Measurements from ENCODE around the gene FSTL5.

FSTL5 gene

GRCh38 chr4:162102713-162103112, 61.1 kb downstream of the FSTL5 start:
- no peak for DNase-seq

- DNase-seq, result no peak
Measured at GRCh38 chr4:162101337-162101736, 62.5 kb downstream of the FSTL5 start.

- no peak for DNase-seq
Measured at GRCh38 chr4:162075726-162076125, 88.1 kb downstream of the FSTL5 start.

- no peak for DNase-seq
Measured at GRCh38 chr4:162061214-162061613, 102.6 kb downstream of the FSTL5 start.

DNA sequence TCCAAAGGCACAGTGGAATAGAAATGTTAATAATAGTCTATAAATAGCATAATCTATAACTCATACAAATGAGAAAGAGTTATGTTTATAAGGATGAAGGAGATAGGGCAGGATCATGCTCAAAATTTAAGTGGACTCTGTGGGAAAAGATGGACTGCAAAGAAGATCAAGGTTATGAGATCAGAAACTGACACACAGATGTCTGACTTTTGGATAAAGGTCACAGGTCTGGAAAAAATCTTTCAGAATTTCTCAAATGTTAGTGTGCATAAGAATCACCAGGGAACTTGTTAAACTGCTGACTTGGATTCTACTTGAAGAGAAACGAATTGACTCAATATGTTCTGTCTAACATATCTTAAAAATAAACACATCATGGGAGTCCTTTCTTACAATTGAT, 104.1 kb downstream of the FSTL5 start:
- DNase-seq, result no peak

DNA sequence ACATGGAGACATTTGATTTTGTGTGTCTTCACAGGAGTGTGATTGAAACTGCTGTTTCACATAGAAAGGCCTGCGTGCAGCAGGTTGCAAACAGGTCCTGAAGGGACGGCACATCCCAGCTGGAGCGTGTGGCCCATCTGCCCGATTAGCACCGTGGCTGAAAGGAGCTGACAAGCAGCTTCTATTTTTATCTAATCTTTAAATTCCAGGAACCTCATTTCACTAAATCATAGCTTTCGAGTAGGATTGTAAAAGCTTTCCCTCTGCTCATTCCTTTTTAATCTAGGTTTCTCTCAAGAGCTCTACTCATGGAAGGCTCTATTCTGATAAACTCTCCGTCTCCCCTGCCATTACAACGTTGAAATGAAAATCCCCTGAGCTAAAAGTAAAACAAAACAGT, 106.8 kb downstream of the FSTL5 start:
- DNase-seq, result no peak

DNA sequence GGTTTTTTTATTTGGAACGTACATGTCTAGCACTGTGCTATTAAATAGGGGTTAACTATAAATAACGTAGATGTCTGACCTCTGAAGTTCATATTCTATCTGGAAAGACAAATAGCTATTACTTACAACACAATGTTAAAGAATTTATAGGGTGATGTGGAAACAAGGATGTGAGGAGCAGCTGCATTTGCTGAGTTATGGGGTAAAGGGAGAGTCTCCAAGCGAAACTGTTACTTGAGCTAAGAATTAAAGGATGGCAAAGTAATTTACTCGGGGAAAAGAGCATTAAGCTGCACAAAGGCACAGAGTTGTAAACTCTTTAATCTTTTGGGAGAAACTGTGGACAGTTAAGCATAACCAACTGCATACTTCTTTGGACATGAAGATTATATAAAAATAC, 117.7 kb downstream of the FSTL5 start:
- DNase-seq, result no peak

DNA sequence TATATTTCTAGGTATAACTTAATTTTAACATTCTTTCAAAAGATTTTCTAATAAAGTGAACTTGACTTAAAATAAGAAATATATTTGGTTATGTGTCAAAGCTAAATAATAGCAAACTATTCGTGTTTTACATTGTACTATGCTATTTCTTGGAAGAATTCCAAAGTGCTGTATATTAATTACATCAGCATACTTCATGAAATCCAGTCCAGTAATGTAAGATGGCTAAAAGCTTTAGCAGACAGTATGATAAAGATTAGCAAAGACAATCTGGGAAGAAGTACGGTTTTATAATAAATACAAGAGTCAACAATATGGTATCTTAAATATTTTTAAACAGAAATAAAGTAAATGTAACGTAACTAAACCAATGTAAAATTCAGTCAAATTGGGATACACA, 125.7 kb downstream of the FSTL5 start:
- no peak for DNase-seq

DNA sequence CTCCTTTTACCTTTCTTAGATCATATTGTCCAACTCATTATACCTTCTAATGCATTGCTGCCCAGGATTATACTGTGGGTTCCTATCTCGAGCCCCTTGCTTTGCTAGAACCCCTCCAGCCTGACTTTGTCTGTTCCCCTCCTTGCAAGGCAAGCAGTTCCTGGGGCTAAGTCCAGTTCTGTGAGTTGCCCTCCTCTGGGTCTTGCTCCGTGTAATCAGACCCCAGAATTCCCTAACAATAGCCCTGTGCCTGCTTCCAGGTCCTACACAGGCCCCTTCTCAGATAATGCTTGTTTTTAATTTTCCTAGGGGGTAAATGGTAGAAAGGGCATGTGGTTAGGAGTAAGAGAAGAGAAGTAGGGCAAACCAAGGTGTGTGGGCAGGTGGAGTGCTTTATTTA, 145.9 kb downstream of the FSTL5 start:
- no peak for DNase-seq

DNA sequence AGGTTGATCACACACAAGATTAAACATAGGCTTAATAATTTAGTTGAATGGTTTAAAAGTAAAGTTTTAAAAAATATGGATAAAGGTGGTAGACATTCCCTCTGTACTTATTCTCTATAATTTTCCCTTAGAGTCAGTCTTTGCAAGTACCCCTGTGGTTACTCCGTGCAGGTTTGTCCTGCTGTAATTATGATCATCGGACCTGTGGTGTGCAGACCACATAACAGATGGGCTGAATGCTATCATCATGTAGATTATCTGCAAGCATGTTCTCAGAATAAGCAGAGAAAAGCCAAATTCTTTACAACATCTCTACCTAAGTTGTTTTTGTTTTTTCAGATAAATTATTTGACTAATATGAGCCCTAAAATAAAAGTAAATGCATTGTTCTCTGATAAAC, 146.8 kb downstream of the FSTL5 start:
- no peak for DNase-seq

- no peak for DNase-seq
Measured at GRCh38 chr4:162016219-162016618, 147.6 kb downstream of the FSTL5 start.

GRCh38 chr4:162015090-162015489, 148.7 kb downstream of the FSTL5 start:
- DNase-seq, result no peak

DNA sequence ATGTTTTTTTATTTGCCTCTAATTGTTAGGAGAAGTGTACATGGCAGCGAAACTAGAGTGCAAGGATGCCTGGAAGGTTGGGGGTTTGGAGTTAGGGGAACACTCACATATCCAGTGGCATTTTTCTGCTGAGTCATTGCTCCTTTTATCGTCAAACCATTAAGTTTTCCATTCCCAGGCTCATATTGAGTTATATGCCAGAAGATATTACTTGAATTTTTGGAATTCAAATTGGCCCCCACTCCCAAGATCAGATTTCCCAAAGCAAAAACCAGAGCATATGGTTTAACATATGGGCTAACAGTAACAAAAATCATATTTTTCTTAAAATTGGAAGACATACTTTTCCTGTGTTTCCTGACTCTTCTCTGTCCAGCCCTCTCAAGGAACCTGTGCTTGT, 152.7 kb downstream of the FSTL5 start:
- no peak for DNase-seq

- no peak for DNase-seq
Measured at GRCh38 chr4:162010362-162010761, 153.4 kb downstream of the FSTL5 start.

DNA sequence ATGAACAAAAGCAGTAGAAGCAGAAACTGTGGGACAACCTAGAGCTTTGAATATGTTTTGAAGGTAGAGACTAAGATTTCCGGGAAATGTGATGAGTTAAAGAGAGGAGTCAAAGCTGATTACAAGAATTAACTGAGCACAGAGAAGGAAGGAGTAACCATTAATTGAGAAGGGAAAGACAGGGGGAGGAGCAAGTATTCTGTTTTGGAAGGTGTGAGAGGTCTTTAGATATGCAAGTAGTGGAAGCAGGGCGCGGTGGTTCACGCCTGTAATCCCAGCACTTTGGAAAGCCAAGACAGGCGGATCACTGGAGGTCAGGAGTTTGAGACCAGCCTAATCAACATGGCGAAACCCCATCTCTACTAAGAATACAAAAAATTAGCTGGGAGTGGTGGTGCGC, 171.5 kb downstream of the FSTL5 start:
- no peak for DNase-seq

- no peak for DNase-seq
Measured at GRCh38 chr4:161991811-161992210, 172.0 kb downstream of the FSTL5 start.

DNA sequence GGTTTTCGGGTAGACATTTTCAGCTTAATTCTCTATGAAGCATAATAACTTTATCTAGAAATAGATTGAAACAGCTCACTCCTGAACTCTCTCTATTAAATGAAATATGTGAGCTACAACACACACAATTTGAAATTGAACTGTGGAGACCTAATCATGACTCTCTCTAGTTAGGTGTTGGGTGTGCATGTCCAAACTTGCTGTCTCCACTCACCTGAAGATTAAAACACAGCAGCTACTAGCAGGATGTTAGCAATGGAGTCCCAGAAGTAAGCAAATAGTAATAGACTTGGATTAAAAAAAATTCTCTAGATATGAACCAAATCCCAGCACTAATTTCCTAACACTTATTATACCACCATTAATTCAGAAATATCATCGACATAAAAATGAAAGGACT, 173.1 kb downstream of the FSTL5 start:
- no peak for DNase-seq

- no peak for DNase-seq
Measured at GRCh38 chr4:161988946-161989345, 174.9 kb downstream of the FSTL5 start.

DNA sequence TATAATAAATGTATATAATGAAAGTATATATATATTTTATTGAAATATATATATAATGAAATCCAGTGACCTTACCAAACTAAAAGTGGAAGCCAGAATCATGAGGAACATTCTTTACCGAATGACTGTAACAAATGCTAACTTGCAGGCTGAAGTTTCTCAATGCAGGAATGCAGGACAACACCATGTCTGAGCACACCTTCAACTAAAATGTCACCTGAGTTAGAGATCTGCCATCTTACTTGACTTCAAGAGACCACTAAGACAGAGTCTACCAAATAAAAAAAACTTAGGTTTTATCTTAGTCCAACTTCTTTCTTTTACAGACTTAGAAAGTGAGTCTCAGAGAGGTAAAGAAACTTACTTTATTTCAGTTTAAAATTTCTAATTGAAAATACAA, 176.2 kb downstream of the FSTL5 start:
- DNase-seq, result no peak

- no peak for DNase-seq
Measured at GRCh38 chr4:161952382-161952781, 211.4 kb downstream of the FSTL5 start.

DNA sequence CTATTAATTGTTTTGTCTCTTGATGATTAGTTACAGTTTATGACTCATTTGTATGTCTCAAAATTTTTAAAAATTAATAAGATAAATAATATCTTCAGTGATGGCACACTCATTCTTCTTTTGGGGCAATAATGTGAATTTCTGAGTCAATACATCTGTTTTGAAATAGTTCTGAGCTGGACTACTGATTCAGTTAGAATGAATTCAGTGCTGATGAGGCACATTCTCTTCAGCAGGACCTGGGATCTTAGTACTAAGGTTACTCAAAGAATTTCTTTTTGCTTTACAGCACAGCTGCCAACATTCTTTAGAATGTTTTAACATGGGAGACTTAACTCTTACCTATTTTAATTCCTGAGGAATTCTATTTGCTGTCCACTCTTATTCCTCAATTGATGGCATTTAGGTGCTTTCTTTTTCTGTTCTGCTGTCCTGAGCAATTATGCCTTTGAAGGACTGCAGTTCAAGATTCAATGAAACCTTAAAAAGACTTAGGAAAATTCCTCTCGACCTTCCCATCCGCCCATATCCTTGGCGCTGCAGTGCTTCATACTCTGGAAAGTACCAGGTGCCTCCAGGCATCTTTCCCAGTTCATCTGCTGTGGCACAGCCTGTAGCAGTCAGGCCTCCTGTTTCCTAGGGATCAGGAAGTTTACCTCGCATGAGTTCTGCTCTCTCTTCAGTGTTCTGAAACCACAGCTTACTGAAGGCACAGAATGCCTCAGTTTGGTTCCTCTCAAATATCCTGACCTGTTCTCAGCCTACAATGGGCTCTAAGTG, 213.7 kb downstream of the FSTL5 start:
- DNase-seq, result no peak

DNA sequence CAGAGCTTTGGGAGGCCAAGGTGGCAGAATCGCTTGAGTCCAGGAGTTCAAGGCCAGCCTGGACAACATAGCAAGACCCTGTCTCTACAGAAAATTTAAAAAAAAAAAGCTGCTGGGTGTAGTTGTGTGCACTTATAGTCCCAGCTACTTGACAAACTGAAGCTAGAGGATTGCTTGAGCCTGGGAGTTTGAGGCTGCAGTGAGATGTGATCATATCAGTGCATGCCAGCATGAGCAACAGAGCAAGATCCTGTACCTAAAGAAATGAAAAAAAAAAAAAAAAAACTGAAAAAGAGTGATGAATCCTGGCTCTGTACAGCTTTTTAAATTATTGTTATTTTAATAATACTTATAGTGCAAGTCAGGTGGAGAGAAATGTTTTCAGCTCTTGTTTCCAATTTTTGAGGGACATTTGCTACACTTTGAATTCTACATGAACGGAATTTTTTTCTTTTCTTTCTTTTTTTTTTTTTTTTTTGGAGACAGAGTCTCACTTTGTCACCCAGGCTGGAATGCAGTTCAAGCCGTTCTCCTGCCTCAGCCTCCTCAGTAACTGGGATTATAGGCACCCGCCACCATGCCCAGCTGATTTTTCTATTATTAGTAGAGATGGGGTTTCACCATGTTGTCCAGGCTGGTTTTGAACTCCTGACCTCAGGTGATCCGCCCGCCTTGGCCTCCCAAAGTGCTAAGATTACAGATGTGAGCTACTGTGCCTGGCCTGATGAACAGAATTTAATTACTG, 215.6 kb downstream of the FSTL5 start:
- DNase-seq, result no peak

DNA sequence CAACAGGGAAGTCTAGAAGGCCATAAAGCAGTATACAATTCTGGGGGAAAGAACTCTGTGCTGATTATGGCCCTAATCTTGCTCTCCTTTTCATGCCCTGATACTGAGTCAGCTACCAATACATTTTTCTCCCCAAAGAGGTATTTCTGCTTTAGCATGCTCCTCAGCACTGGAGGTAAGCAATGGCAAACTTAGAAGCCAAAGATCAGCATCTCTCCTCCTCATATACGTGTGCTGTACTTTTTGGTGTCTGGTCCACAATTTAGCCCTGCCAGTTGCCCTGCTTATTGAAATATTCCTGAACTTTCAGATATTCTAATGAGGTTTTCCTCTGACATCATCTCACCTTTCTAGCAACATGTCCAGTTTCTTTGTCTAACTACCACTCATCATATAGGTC, 226.2 kb downstream of the FSTL5 start:
- no peak for DNase-seq

All from CD4-positive, alpha-beta T cell treated with Interleukin-1 beta for 1 hour (primary cell).